ENCODE data around the gene ZNF19.

ZNF19 gene

DNA sequence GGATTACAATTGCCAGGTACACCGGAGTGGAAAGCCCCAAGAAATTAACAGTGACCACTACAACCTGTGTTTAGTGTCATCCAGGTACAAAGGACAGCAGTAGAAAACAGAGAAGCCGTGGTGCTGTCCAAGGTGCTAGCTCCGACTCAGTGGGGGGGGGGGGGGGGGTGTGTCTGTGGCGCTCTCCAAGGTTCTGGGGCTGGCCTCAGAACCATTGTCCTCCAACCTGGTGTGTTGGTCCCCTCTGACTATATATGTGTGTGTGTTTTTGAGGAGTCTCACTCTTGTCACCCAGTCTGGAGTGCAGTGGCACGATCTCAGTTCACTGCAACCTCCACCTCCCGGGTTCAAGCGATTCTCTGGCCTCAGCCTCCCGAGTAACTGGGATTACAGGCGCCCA lies 21.3 kb downstream of the ZNF19 start:
- 0 out of 2 replicates have a peak, but pooled peaks have one; percentile 44 for TF ChIP-seq MAX (IDR thresholded peaks at IDR 0.05)
- TF ChIP-seq FOXM1 (IDR thresholded peaks at IDR 0.05; ENCODE audit: borderline replicate concordance, low read depth), result no peak
- no peak for TF ChIP-seq RAD21 (IDR thresholded peaks at IDR 0.05; ENCODE audit: low read depth)
- no peak for TF ChIP-seq CEBPB (IDR thresholded peaks at IDR 0.05)
- TF ChIP-seq TAF1 (IDR thresholded peaks at IDR 0.05; ENCODE audit: low read depth), result no peak
- no peak for TF ChIP-seq CREB1 (IDR thresholded peaks at IDR 0.05; ENCODE audit: low read depth)
- TF ChIP-seq, protein P1, sequence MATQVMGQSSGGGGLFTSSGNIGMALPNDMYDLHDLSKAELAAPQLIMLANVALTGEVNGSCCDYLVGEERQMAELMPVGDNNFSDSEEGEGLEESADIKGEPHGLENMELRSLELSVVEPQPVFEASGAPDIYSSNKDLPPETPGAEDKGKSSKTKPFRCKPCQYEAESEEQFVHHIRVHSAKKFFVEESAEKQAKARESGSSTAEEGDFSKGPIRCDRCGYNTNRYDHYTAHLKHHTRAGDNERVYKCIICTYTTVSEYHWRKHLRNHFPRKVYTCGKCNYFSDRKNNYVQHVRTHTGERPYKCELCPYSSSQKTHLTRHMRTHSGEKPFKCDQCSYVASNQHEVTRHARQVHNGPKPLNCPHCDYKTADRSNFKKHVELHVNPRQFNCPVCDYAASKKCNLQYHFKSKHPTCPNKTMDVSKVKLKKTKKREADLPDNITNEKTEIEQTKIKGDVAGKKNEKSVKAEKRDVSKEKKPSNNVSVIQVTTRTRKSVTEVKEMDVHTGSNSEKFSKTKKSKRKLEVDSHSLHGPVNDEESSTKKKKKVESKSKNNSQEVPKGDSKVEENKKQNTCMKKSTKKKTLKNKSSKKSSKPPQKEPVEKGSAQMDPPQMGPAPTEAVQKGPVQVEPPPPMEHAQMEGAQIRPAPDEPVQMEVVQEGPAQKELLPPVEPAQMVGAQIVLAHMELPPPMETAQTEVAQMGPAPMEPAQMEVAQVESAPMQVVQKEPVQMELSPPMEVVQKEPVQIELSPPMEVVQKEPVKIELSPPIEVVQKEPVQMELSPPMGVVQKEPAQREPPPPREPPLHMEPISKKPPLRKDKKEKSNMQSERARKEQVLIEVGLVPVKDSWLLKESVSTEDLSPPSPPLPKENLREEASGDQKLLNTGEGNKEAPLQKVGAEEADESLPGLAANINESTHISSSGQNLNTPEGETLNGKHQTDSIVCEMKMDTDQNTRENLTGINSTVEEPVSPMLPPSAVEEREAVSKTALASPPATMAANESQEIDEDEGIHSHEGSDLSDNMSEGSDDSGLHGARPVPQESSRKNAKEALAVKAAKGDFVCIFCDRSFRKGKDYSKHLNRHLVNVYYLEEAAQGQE (IDR thresholded peaks at IDR 0.05; ENCODE audit: low read depth), result peak; percentile 97
- TF ChIP-seq ZBTB7A (IDR thresholded peaks at IDR 0.05; ENCODE audit: low read depth), result no peak

DNA sequence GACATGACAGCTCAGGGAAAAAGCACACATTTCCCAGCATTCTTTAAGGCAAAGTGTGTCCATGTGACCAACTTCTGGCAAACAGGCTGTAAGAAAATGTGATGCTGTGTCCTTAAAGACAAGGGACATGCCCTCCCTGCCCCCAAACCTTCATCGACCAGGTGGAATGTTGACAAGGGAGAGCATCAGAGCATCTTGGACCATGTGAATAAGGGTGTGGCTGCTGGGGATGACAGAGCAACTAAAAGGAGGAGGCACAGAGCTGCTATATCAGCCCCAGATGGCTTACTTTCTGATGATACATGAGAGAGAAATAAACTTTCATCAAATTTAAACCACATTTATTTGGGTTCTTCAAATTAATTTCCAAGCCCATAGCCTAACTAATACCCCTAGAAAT lies 24.9 kb downstream of the ZNF19 start:
- no peak for TF ChIP-seq RAD21 (IDR thresholded peaks at IDR 0.05; ENCODE audit: low read depth)
- TF ChIP-seq NFIC (IDR thresholded peaks at IDR 0.05), result no peak
- TF ChIP-seq, protein P1 (IDR thresholded peaks at IDR 0.05; ENCODE audit: low read depth), result no peak
- no peak for TF ChIP-seq FOXM1 (IDR thresholded peaks at IDR 0.05; ENCODE audit: borderline replicate concordance, low read depth)
- TF ChIP-seq YY1 (IDR thresholded peaks at IDR 0.05; ENCODE audit: low read depth), result no peak
- no peak for TF ChIP-seq TCF12 (IDR thresholded peaks at IDR 0.05; ENCODE audit: low read depth)
- no peak for TF ChIP-seq ZBTB7A (IDR thresholded peaks at IDR 0.05; ENCODE audit: low read depth)
- TF ChIP-seq EP300 (IDR thresholded peaks at IDR 0.05; ENCODE audit: borderline replicate concordance), result no peak
- no peak for TF ChIP-seq CREB1 (IDR thresholded peaks at IDR 0.05; ENCODE audit: low read depth)
- no peak for TF ChIP-seq EGR1 (IDR thresholded peaks at IDR 0.05)

DNA sequence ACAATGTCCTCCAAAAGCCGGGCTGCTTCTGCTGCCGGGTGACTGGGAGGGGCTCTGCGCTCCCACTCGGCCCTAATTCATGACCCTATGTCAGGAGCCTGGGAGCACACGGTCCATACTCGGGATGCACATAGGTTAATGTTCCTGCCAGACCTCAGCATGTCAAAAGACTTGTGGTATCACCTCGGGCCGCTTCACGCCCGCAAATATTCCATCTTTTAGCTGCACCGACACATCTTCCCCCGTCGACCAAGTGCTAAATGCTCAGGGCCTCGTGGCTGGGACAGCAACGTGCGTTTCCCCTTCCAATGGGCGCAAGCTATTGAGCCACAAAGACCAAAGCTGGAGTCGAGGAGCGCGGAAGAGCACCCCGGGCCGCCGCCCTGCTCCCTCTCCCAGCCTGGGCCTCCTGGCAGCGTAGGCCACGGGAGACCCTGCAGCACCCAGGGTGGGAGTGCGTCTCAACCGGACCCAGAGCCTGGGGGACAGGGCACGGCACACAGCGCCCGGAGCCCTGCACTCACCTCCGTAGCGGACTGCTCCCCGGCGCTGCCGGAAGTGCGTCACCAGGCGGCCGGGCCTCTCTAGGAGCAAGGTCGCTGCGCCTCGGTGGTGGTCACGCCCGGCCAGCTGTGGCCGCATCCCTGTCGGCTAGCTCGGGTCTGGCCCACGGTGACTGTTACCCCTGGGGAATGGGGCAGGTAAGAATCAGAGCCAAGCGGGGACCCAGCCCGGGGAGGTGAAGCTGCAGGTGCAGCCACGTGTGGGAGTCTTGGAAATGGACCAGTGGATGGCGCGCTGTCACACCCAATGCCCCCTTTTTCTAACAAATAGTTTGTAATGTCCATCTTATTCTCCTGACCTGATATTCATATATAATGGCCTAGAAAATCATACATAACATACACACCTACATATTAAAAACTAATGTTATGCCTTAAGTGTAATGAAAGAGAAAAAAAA lies 27.2 kb downstream of the ZNF19 start, which contains the start of gene ZNF23:
TSS of gene ZNF23 (minus strand) at position 562 of the 963 bp plus-strand sequence. CDS start 5,451 bp downstream, outside the sequence.
- TF ChIP-seq, protein P1 (IDR thresholded peaks at IDR 0.05; ENCODE audit: low read depth), result no peak
- TF ChIP-seq CREB1 (IDR thresholded peaks at IDR 0.05; ENCODE audit: low read depth) (peak; percentile 71), TAF1 (IDR thresholded peaks at IDR 0.05; ENCODE audit: low read depth) (peak; percentile 58; the same call in 1 of the 2 replicates), YY1 (IDR thresholded peaks at IDR 0.05; ENCODE audit: low read depth) (0 out of 2 replicates have a peak, but pooled peaks have one; percentile 45), EGR1 (IDR thresholded peaks at IDR 0.05) (no peak), MAX (IDR thresholded peaks at IDR 0.05) (peak; percentile 85; the same call in 1 of the 2 replicates), NFIC (IDR thresholded peaks at IDR 0.05) (peak; percentile 27; the same call in 1 of the 2 replicates), TCF12 (IDR thresholded peaks at IDR 0.05; ENCODE audit: low read depth) (peak; percentile 37; the same call in 1 of the 2 replicates)

- TF ChIP-seq TCF12 (IDR thresholded peaks at IDR 0.05; ENCODE audit: low read depth) (no peak), CEBPB (IDR thresholded peaks at IDR 0.05) (no peak), FOXM1 (IDR thresholded peaks at IDR 0.05; ENCODE audit: borderline replicate concordance, low read depth) (no peak), RAD21 (IDR thresholded peaks at IDR 0.05; ENCODE audit: low read depth) (no peak), TAF1 (IDR thresholded peaks at IDR 0.05; ENCODE audit: low read depth) (no peak), NFIC (IDR thresholded peaks at IDR 0.05) (no peak)
- TF ChIP-seq, protein P1 (IDR thresholded peaks at IDR 0.05; ENCODE audit: low read depth), result no peak
- TF ChIP-seq, protein P2, sequence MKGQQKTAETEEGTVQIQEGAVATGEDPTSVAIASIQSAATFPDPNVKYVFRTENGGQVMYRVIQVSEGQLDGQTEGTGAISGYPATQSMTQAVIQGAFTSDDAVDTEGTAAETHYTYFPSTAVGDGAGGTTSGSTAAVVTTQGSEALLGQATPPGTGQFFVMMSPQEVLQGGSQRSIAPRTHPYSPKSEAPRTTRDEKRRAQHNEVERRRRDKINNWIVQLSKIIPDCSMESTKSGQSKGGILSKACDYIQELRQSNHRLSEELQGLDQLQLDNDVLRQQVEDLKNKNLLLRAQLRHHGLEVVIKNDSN (IDR thresholded peaks at IDR 0.05), result no peak
Observed at GRCh38 chr16:71460941-71461340, 28.2 kb downstream of the ZNF19 start.

Data from Ishikawa (cell line).